GM18868 (cell line): ENCODE measurements around the gene IMP3.

Experiments used
- ATAC-seq: cut with Tn5 transposase; IDR thresholded peaks from one replicate; pipeline ENCODE4 v1.9.1; 2021; ENCODE audit warnings: mild to moderate bottlenecking, moderate library complexity; ENCODE audit not compliant: unreplicated experiment

IMP3 gene

DNA sequence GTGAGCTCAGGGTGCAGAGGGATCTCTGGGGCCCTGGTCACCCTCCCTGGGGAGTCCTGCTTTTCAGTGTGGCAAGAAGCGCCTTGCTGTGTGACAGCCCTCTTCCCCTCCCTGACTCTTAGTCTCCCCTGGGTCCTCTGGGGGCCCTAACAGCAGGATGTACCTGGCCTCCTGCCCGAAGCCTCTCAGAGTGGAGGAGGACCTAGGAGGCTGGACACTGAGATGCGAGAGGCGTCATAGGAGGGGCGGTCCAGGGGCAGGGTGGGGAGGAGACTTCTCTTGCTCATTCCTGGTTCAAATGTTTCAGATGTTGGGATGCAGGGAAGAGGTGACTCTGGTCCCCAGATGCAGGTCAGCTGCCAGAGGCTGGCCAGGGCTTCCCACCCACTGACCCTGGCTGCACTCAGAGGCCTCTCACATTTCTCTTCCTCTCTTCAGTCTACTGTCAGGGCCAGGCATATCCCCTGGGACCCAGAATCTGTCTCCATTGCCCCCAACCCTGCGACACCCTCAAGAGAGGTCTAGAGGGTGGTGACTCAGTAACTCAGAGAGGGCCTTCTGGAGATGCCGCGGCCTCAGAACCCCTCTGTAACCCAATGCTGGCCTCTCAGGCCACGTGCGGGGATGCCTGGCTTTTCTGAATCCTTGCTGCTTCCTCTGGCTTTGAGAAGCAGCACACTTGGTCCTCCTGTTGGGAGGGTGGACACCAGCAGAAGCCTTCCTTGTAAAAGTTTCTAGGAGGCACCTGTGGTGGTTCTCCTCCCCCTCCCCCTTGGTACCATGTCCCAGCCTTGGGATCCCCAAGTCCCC lies 33.6 kb upstream of the IMP3 start:
- ATAC-seq = no peak

DNA sequence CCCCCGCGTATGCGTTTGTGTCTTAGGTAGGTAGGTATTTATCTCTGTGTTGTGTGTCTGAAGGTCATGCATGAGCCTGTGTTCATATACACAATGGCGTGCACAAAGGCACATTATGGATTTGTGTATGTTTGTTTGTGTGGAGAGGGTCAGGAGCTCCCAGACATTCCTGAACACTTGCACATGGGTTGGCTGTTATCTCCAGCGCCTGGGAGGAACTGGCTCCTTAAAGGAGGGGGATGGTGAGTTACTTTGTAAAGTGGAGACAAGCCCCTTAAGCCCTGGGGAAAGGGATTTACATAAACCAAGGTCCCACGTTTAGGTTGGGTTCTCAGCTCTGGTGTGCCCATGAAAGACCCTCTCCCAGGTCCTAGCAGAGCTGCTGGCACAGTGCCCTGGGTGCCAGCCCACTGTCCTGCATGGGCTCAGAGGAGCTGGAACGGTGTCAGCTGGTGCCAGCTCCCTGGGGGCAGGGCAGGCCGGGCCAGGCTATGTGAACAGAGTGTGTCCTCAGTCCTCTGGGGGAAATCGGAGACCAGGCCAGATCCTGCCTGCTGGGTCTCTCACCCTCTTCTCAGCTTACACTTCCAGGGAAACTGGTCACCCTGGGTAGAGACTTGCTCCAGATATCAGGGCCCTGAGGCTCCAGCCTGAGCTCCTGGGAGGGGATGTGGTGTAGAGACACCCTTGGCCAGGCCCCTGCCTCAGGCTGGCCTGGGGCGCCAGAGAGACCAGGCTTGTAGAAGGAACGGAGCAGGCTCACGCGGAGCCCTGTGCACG lies 32.8 kb upstream of the IMP3 start:
- no peak for ATAC-seq

DNA sequence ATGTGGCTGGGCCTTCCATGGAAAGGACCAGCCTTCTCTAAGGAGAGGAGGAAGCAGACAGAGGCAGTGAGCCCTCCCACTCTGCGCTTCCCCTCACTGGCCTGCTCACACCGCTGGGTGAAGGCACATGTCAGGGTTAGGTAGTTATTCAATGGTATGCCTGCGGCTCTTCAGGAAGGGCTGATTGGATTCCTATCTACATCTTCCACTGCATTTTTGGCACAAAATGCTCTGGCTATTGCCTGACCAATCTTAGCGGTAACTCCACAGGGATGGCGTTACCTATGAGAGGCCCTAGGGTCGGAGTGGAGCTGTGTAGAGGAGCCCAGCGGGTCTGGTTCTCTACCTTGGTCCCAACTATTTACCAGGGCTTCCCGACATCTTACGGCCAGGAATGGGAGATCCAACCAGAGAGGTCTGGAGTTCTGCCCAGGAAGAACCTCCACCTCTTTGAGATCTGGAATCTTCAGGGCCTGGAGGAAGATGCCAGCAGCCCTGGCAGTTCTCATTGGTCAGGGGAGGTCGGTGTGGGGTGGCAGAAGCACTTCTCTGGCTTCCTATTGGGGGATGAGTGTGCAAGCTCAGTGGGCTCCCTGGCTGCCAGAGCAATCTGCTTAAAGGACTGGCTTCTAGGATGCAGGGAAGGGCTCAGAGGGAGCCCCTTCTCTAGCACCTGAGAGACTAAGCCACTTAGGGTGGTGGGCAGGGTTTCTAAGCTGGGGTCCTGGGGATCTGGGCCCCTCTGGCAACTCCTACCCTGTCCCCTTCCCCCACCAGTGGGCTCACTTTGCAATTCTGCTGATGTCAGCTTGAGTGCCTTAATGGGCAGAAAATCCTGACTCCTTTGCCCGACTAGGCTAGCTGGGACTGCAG lies 31.9 kb upstream of the IMP3 start:
- no peak for ATAC-seq

DNA sequence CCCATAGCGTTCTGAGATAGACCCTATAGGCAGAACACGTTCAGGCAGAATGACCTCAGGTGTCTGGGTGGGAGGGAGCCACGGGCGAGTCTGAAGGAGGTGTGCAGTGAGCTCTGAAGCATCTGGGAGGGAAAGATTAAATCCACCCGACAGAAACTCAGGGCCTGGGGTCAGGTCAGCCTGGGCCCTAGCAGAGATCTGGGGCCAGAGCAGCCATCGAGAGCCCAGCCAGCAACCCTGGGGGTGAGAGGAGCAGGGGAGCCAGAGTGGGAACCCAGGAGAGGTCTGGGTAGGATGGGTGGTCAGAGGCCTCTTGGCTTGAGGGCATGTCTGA lies 29.8 kb upstream of the IMP3 start:
- no peak for ATAC-seq

DNA sequence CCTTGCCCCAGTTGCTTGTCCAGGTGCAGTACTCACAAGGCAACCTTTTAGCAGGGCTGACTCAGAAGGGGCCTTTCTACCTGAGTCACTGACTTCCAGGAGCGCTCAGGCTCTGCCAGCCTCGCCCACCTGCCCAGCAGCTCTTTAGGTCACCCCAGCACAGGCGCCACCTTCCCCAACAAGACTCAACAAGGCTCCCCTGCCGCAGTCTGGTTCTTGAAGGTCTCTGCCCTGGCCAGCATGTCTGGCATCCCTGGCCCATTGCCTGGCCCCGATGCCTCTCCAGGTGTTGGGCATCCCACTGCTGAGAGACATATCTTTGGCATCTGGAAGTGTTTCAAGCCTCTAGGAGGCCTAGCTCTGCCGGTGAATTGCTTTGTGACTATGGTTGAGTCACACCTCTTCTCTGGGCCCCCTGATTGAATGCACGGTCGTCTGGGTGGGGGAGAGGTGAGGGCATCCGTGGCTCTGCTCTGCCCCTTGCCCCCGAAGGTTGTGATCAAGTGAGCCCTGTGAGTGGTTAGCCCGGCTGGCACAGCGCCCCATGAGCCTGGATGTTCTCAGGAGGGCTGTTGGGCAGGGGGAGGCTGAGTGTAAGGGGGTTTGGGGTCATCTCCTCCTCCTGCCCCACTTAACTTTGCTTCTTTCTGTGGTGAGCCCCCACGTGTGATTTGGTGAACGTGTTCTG lies 29.3 kb upstream of the IMP3 start:
- no peak for ATAC-seq

DNA sequence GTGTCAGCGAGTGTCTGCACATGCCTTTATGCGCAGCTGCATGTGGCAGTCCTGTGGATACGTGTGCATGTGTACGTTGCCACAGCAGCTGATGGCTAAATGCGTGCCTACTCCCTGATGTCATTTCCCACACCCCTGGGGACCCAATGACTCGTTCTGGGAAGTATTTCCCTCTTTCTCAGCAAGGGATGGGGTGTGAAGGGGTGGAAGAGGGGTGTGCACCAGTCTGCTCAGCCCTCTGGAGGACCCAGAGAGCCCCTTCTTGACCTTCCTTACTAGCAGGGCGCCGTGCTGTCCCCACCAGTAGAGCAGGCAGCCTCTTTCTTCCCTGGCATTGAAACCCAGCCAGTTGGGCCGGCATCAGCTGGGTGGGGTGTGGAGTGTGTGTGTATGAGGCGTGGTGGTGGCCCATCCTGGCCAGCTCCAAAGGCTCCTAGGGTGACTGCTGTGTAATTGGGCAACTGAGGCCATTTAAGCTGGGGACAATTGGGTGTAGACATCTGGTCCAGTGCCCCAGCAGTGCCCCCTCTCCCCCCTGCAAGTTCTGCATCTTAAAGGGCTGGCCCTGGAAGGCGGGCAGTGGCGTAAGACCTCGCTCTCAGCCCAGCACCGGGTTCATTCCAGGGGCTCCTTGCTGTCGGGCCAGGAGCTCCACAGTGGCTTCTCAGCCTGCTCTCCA lies 26.9 kb upstream of the IMP3 start:
- ATAC-seq = no peak

DNA sequence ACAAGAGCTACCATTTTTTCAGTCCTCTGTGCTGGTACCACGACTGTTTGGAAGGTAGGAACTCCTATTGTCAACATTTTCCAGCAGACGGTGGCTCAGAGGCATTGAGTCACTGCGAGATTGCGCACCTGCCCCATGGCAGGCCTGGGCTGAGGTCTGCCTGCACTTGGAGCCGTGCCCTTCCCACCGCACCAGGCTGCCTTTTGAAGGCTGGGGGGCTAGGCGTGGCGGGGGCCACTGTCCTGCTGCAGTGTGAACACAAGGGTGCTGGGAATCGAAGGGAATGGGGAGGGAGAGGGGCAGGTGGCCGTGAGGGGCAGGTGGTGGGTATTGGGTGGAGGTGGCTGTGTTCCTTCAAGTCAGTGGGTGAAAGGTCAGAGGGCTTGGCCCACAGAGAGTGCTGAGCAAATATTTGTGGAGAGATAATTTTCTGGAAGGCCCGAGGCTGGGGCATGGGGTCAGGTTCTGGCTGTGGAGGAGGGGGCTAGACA lies 24.0 kb upstream of the IMP3 start:
- no peak for ATAC-seq

DNA sequence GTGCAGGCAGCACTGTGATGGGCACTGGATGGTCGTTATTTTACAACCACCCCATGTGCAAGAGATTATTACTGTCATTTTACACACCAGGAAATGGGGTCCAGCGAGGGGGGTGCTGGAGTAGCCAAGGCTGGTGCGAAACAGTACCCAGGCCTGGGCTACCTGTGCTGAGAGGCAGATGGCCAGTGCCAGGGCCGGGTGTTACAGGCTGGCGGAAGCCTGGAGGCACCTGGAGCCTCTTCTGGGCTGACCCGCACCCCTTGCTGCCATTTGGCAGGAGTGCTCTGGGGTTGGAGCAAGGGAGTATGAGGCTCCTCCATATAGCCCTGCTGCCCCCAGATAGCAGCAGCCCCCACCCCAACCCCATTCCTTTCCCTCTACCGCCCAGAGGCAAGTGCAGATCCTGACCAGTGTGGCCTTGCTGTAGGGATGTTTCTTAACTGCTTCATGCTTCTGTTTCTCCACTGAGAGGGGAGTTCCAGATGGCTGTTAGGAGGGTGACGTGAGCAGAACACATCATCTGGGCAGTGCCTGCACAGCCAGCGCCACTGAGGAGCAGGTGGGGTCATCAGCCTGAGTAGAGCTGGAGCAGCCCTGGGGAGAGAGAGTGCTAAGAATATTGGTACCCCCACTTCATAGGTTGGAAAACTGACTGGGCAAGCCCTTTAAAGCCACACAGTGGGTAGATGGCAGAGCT lies 22.9 kb upstream of the IMP3 start:
- ATAC-seq = no peak

DNA sequence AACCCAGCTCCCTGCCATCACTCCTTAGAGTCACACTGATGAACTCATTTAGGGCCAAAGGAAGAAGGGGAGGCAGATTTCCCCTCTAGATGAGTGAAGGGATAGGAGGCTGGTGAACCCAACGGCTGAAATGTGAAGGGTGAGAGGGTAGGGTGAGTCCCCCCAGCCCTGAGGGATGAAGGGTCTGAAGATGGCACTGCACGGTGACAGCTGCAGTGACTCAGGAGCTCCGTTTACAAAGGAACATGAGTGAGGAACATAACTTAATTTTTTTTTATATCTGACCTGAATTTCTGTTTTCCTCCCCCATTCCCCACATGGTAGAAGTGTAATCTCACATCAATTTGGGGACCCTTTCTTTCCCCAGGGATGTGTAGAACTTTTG lies 21.7 kb upstream of the IMP3 start:
- no peak for ATAC-seq

DNA sequence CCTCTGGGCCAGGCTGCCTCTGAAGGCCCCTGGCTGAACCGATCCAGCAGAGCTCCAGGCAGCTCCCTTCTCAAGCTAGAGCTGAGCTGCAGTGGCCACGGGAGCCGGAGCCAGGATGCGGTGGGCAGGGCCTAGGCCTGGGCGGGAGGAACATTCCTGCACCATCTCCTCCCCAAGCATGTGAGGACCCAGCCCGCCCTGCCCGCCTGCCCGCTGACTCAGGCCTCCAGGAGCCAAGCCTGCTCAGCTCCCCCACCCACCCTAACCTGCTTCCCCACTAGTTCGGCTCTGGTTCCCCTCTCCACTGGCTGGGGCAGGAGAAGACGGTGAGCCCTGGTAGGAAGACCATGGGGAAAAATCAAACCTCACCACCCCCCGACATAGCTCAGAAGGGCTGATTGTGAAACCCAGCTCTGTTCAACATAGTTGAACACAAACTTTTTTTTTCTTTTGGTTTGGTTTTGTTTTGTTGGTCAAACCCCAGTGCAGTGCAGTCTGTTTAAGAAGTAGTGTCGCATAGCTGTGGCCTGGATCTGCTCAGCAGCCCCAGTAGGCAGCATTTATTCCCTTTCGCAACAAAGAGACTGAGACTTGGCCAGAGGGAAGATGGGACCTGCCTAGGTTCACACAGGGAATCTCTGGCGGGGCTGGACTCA lies 21.2 kb upstream of the IMP3 start:
- ATAC-seq = no peak

DNA sequence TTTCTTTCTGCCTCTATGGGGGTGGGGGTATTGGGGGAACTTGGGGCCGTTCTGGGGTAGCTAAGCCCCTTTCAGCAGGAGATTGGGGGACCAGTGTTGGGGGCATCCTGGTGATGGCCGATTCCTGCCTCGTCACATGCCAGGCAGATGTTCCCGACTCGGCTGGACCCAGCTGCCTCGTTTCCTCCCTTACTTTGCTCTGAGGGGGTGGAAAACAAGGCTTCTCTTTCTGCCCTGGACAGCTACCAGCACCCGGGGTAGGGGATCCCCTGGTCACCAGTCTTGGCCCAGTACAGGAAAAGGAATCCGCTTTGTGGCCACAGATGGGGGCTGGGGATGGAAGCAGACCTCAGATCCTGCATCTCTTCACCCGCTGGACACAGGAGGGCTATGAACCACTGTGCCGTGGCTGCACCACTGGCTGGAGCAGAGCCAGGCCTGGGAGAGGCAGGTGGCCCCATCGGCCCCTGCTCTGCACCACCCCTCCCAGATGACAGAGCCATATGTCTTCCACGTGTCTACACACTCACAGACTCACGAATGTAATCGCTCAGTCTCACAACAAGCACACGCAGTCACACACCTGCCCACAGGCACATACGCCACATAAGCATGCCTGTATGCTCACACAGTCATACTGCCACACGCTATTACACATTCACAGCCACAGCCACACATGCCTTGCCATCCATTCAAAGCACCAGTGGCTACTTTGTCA lies 20.1 kb upstream of the IMP3 start:
- no peak for ATAC-seq

DNA sequence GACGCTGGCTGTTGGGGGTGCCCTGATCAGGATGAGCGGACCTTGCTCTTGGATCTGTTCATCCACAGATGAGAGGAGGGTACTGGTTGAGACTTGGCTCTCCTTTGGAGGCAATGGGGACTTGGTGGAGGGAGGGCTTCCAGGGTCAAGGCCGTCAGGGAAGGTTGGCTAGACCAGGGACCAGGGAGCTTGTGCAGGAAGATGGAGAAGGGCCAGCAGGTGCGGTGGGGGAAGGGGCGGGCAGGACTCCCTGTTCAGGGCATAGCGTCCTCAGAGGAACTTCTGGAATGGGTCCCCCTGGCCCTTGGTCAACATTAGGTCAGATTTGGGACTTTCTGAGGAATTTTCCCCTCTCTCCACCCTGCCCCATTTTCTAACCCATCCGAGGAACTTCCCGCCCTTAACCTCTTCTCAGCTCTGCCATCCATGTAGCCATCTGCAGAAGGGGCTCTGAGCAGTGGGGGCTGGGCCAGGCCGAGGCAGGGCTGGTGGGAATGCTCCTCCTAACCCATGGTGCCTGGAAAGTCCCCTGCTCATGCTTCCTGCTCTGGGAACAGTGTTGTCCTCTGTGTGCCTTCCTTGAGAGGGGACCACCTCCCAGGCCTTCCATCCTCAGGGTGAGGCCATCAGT lies 19.2 kb upstream of the IMP3 start:
- ATAC-seq = no peak

DNA sequence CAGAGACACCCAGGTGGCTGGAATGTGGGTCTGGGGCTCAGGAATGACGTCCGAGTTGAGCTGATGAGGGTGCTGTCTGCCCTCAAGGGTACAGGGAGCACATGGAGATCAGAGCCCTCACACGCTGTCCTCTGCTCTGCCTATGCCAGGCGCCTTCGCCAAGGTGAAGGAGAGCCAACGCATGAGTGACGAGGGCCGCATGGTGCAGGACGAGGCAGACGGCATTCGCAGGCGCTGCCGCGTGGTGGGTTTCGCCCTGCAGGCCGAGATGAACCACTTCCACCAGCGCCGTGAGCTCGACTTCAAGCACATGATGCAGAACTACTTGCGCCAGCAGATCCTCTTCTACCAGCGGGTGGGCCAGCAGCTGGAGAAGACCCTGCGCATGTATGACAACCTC lies 16.8 kb upstream of the IMP3 start:
- ATAC-seq = no peak

DNA sequence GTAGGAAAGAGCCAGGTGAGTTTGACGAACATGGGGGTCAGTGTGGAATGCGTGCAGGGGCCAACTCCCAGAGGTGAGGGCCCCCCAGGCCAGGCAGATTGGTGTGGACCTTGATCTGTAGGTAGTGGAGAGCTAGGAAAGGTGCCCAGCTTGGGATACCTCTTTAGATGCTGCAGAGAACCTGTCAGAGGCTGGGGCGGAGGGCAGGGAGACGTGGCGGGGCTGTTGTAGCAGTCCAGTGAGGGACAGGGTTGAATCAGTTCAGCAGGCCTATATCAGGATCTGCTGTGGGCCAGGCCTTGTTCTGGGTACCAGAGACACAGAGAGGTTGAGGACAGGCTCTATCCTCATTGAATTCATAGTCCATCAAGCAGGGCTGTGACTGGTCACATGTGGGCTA lies 16.3 kb upstream of the IMP3 start:
- no peak for ATAC-seq

DNA sequence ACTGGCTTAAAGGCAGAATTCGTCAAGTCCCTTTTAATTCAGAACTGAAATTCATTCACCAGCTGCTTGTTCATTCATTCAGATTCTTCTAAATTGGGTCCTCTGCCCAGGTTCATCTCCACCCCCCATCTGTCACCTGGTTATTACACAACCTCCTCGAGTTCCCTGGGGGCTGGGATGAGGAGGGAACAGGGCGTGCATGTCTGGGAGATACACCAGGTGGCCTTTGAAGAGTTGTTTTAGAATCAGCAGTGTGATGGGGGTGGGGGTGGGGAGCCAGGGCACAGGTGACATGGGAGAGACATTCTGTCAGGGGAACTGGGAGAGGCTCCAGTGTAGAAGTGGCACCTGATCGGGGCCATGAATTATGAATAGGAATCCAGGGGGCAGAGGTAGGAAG lies 15.9 kb upstream of the IMP3 start:
- ATAC-seq = no peak

DNA sequence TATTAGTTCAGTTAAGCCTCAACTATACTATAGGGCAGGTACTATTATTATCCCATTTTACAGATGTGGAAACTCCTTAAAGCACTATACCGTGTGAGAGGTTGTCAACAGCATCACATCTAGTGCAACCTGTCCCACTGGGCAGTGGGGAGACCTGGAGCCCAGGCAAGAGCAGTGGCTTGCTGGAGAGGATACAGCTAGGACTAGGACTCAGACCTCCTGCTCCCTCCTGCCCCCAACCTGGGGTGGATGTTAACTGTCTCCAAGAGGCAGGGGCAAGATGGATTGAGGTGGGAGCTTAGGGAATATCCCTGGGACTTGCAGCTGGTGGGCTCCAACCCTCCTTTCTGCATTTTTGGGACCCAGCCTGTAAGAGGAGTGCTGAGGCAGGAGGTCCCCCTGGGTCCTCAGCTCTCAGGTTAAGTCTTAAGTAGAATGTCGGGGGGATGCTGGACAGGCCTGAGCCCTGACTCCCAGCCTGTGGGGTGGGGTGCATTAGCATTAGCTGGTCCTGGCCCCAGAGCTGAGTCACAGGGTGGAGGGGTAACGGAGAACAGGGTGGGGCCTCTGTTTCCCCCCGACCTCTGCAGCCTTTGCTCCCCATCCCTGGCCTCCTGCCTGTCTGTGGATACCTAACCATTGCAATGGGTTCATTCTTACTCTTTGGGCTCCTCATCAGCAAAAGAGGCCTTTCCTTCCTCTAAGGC lies 14.3 kb upstream of the IMP3 start:
- no peak for ATAC-seq

DNA sequence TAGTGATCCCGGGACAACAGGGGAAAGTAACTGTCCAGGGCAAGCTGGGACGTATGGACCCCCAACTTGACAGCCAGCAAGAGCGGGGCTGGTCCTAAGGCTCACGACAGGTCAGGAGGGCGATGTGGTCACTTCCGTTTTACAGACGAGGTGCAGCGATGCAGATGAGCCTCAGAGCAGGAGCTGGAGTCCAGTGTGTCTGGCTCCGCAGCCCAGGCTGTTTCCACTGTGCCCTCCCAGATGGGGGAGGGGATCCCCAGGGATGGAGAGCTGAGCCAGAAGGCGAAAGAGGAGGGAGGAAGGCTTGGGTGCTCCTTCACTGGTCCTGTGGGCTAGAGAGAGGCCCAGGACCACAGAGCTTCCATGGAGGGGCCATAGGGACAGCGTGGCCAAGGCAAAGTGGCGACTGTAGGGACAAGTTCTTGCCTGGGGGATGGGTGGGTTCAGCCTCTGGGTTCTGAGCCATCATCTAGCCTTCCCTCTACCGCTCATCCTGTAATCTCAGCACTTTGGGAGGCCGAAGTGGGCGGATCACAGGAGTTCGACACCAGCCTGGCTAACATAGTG lies 13.4 kb upstream of the IMP3 start:
- ATAC-seq = no peak
